Stomach (tissue), 9 donors: Measurements from ENCODE around the gene LYVE1. TPM values are rescaled to one million over a fixed set of nuclear protein-coding genes. Genes with fewer than 3 reads are reported as not detected.

Source experiments
- DNase-seq, 2 donors: peaks; one replicate each; pipeline versions ENCODE4 v3.0.0 to v3.0.0-alpha.2; 2013 to 2019
- H3K27ac ChIP-seq, 5 donors: fragments of 200-600 bp in 4 of 5; sonication (generic) in 4 of 5; one replicate each; pipeline ENCODE4 v1.5.1; 2013 to 2019; ENCODE audit warnings: mild to moderate bottlenecking in 1 of 5, moderate library complexity in 1 of 5
- H3K27me3 ChIP-seq, 3 donors: fragments of 200-600 bp; sonication (generic); one replicate each; pipeline ENCODE4 v1.5.1; 2017 to 2019; ENCODE audit warnings: mixed run types in 1 of 3
- H3K36me3 ChIP-seq, 4 donors: fragments of 200-600 bp; sonication (generic); 1 replicate in 3 of 4; 2 replicates in 1 of 4; pipeline ENCODE4 v1.5.1; 2016 to 2019
- H3K4me1 ChIP-seq, 4 donors: fragments of 200-600 bp; sonication (generic); one replicate each; pipeline ENCODE4 v1.5.1; 2016 to 2019
- H3K4me3 ChIP-seq, 4 donors: fragments of 200-600 bp; sonication (generic) in 3 of 4; one replicate each; pipeline ENCODE4 v1.5.1; 2016 to 2019; ENCODE audit warnings: mild to moderate bottlenecking in 1 of 4
- H3K9me3 ChIP-seq, 4 donors: fragments of 200-600 bp; sonication (generic); one replicate each; pipeline ENCODE4 v1.5.1; 2016 to 2019
- EP300 ChIP-seq: sonication (generic); formaldehyde crosslinking; IDR thresholded peaks from one replicate; pipeline ENCODE4 v1.6.1; 2017; ENCODE audit warnings: antibody characterized with exemption
- POLR2A ChIP-seq, 4 donors: fragments of 450-650 bp; IDR thresholded peaks; one replicate each; pipeline ENCODE4 v1.6.1; 2016; ENCODE audit warnings: antibody characterized with exemption in 4 of 4, control low read depth in 2 of 4, mild to moderate bottlenecking in 1 of 4, moderate library complexity in 1 of 4
- POLR2AphosphoS5 ChIP-seq, 3 donors: sonication (generic); formaldehyde crosslinking; IDR thresholded peaks; one replicate each; pipeline ENCODE4 v1.6.1; 2016; ENCODE audit warnings: antibody characterized with exemption in 3 of 3
- WGBS, 5 donors: extraction: QIAGEN DNeasy Blood & Tissue Kit in 3 of 5; methylation state at CpG; one replicate each; pipeline versions ENCODE4 v1.1.5 to v1.1.7; 2013 to 2018; 5-methylcytosine and 5-hydroxymethylcytosine counted together
- intact Hi-C: fragments of 100-400 bp; cut with DNase I; formaldehyde crosslinking; loops from one replicate; pipeline ENCODE4 v1.15.1; 2023; ENCODE audit warnings: low total_unique reads
- polyA plus RNA-seq, 3 donors: library from polyadenylated mRNA; stranded (reverse); fragments of 200-250 nt; gene quantifications; one replicate each; pipeline ENCODE4 v1.2.3, GENCODE V29; 2013
- total RNA-seq, 5 donors: library from RNA; depleted of rRNA; stranded (reverse); fragments of >200 nt; gene quantifications; one replicate each; pipeline versions ENCODE4 v1.1.0 to v1.2.3, GENCODE V29; 2014 to 2016
- TF ChIP-seq, protein P1 (sequence below), 7 experiments: fragments of 450-650 bp in 4 of 7; fragments of 200-600 bp in 3 of 7; sonication (generic) in 3 of 7; IDR thresholded peaks; one replicate each; pipeline ENCODE4 v1.5.1; 2016 to 2019; ENCODE audit warnings: antibody characterized with exemption in 7 of 7, control low read depth in 2 of 7, mild to moderate bottlenecking in 1 of 7
- donor health status: healthy with polysubstance abuse.
- donor health status: Bipolar disorder and iron deficiency.
- donor health status: healthy.

LYVE1 gene
- total and polyA plus RNA-seq, 8 donors: 5.2 to 149 (median 12.6) TPM

- DNase-seq: no peak
- TF ChIP-seq, protein P1, sequence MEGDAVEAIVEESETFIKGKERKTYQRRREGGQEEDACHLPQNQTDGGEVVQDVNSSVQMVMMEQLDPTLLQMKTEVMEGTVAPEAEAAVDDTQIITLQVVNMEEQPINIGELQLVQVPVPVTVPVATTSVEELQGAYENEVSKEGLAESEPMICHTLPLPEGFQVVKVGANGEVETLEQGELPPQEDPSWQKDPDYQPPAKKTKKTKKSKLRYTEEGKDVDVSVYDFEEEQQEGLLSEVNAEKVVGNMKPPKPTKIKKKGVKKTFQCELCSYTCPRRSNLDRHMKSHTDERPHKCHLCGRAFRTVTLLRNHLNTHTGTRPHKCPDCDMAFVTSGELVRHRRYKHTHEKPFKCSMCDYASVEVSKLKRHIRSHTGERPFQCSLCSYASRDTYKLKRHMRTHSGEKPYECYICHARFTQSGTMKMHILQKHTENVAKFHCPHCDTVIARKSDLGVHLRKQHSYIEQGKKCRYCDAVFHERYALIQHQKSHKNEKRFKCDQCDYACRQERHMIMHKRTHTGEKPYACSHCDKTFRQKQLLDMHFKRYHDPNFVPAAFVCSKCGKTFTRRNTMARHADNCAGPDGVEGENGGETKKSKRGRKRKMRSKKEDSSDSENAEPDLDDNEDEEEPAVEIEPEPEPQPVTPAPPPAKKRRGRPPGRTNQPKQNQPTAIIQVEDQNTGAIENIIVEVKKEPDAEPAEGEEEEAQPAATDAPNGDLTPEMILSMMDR (IDR thresholded peaks at IDR 0.05): no peak
- no peak for TF ChIP-seq EP300
- Histone ChIP-seq H3K27me3 (no peaks in the 10 kb centered on the region), H3K9me3 (no peaks in the 10 kb centered on the region), H3K36me3 (peaks cover 9 to 66% (median 37%) of the 10 kb centered on the region in 4 donors), H3K4me1 (peaks cover 0 to 12% (median 2%) of the 10 kb centered on the region in 4 donors), H3K27ac (no peak overlapping the region), H3K4me3 (no peak overlapping the region)
- intact Hi-C loops: no loop called here
- WGBS, 5 donors: 75 to 92% (median 77%) methylated on average over 3 of the region's 3 CpGs
Observed at GRCh38 chr11:10575346-10576034, 7.0 kb upstream of the LYVE1 start.

- peak overlapping the region in 2 of 5 donors; percentile 24 for H3K27ac ChIP-seq
- WGBS, 5 donors: 62 to 82% (median 74%) methylated on average over 3 of the region's 3 CpGs
- intact Hi-C loops: no loop called here
Observed at GRCh38 chr11:10573556-10573955, 5.1 kb upstream of the LYVE1 start.

DNA sequence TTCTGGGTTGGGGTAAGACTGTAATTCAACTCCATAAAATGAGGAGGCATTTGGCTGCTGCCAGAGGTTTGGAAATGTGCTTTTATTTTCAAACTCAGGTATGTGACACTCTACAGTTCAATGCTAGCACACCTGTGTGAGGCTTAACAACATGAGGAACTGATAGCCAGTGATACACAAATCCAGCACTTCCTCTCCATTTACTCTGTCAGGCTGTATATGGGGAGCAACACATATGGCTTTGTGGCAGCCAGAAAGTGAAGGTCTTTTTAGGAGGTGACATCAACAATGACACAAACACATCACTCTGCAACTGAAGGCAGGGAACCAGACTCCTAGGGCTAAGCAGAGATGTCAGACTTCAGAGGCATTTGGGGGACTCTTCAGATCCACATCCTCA, 4.6 kb upstream of the LYVE1 start:
- Histone ChIP-seq H3K27me3 (no peaks in the 10 kb centered on the region), H3K4me1 (no peaks in the 10 kb centered on the region), H3K4me3 (no peak overlapping the region), H3K9me3 (no peaks in the 10 kb centered on the region), H3K27ac (peak overlapping the region in 1 of 5 donors; percentile 24), H3K36me3 (peaks cover 9 to 47% (median 26%) of the 10 kb centered on the region in 4 donors)
- intact Hi-C loops: no loop called here
- no peak for DNase-seq
- TF ChIP-seq POLR2A (IDR thresholded peaks at IDR 0.05) (no peak), EP300 (no peak), POLR2AphosphoS5 (IDR thresholded peaks at IDR 0.05) (no peak)
- TF ChIP-seq, protein P1 (IDR thresholded peaks at IDR 0.05): no peak

More at GRCh38 chr11:10573556-10573955, 5.1 kb upstream of the LYVE1 start:
- Histone ChIP-seq H3K9me3 (no peaks in the 10 kb centered on the region), H3K4me1 (no peaks in the 10 kb centered on the region), H3K36me3 (peaks cover 9 to 49% (median 29%) of the 10 kb centered on the region in 4 donors), H3K4me3 (no peak overlapping the region), H3K27me3 (no peaks in the 10 kb centered on the region)
- DNase-seq: no peak
- no peak for TF ChIP-seq POLR2A (IDR thresholded peaks at IDR 0.05)
- TF ChIP-seq, protein P1 (IDR thresholded peaks at IDR 0.05): no peak
- TF ChIP-seq POLR2AphosphoS5 (IDR thresholded peaks at IDR 0.05): no peak
- no peak for TF ChIP-seq EP300

DNA sequence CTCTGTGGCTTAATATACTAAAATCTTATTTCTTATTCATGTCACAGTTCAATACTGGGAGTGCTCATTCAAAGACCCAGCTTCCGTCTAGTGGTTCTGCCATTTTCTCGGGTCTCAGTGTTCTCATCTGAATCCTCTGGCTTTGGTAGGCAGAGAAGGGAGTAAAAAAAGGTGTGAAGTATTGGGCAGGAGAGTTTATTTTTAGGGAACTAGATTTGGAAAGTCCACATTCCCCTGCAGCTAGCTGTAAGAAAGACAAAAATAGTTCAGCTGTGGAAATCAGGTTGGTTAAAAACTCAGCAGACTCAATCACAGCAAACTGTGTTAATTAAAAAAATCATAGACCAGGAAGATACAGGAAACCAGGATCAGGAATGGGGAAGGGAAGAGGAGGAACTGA, 4.1 kb upstream of the LYVE1 start:
- intact Hi-C loops: no loop called here
- 83 to 94% (median 89%) methylated on average over 2 of the region's 2 CpGs for WGBS, 5 donors
- no peaks in the 10 kb centered on the region for H3K9me3 ChIP-seq
- H3K4me3 ChIP-seq: no peak overlapping the region
- no peak for TF ChIP-seq POLR2A (IDR thresholded peaks at IDR 0.05)
- TF ChIP-seq, protein P1 (IDR thresholded peaks at IDR 0.05): no peak
- TF ChIP-seq EP300: no peak
- TF ChIP-seq POLR2AphosphoS5 (IDR thresholded peaks at IDR 0.05): no peak
- no peaks in the 10 kb centered on the region for H3K27me3 ChIP-seq
- DNase-seq: no peak
- H3K27ac ChIP-seq: peak overlapping the region in 1 of 5 donors; percentile 24
- H3K36me3 ChIP-seq: peaks cover 9 to 43% (median 24%) of the 10 kb centered on the region in 4 donors
- H3K4me1 ChIP-seq: no peaks in the 10 kb centered on the region
